Measurements from ENCODE around the gene INTS6.

The INTS6 gene

DNA sequence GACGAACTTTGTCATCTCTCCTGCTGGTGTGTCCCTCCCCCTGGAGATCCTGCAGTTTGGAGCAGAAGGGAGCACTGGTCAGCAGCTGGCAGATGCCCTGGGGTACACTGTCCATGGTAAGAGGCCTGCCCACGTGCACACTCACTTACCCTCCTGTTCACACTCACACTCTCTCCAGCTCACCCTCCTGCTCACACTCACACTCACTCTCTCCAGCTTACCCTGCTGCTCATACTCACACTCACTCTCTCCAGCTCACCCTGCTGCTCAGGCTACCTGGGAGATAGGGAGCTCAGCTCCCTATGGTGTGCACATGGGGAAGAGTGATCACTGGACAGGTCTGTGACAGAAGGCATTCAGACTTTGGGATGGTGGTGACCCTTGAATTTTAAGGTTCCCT lies 111.6 kb downstream of the INTS6 start:
- no peak for DNase-seq

DNA sequence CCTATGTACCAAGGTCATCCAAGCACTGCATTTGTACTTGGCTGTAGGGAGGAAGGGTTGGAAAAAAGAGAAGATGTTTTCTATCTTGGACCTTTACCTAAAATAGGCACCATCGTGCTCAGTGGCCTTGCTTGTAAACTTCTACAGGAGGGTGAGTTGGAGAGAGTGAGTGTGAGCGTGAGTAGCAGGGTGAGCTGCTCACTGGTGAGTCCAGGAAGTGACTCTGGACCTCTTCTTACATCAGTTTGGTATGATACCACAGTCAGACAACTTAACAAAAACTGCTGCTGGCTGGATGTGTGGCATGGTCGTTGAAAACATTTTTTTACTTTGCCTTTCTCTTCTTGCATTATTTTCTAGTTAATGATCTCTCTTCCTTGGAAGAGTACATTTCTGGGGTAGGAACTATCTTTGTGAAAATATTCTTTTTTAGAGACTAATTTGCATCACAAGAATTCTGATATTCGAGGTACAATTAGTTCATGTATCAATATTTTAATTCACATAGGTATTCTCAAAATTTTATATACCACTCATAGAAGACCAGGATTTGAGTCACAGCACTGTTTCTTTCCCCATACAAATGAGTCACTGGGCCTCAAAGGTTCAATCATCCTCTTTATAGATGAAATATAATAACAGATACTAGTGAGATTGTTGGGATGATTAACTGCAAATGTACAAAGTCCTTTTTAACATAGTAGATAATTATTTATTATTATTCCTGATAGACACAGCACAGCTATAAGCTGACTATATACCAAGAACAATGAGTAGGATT lies 112.7 kb downstream of the INTS6 start:
- no peak for DNase-seq

DNA sequence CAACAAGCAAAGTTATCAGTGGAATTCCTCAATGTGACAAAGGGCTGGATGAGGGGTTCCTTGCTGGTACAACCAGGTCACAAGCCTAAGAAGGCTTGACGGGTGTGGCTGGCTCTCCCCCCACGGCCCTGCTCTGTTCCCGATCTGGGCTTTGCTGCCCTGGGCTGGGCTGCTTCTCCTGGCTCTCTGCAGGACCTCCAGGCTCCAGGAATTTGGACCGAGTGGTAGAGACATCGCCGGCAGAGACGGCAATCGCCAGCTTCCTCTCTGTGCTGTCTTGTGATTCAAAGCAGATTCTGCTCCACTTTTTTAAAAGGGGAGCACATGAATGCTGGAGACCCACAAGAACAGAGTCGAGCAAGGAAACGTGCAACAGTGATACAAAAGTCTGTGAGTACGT lies 113.5 kb downstream of the INTS6 start, which contains the start of gene SERPINE3:
TSS of gene SERPINE3 (plus strand) at position 338 of the 400 bp plus-strand sequence. CDS start 1,401 bp downstream, outside the sequence.
- no peak for DNase-seq

DNA sequence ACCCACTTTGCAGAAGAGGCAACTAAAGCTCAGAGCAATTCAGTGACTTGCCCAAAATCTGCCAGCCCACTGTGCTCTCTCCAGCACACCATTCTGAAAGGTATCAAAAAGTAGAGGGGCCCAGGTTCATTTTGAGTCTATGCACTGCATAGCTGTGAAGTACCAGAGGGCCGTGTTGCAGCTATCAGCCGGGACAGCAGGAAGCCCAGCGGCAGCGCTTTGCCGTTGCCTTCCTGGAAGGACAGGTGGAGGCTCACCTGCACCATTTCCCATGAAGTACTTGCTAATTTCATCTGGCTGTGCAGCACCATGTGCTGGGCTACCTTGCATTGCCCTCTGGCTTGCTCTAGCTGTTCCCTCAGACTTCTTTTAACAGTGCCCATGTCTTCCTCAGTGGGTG lies 116.1 kb downstream of the INTS6 start:
- no peak for DNase-seq

DNA sequence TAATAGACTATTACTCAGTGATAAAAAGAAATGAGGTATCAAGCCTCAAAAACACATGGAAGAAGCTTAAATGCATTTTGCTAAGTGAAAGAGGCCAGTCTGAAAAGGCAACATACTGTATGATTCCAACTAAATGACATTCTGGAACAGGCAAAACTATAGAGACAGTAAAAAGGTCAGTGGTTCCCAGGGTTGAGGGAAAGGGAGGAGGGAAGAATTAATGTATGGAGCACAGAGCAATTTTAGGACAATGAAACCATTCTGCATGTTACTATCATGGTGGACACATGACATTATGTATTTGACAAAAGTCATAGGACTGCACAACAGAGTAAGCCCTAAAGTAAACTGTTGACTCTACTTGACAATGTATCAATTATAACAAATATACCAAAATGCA lies 119.0 kb downstream of the INTS6 start:
- DNase-seq, result no peak

DNA sequence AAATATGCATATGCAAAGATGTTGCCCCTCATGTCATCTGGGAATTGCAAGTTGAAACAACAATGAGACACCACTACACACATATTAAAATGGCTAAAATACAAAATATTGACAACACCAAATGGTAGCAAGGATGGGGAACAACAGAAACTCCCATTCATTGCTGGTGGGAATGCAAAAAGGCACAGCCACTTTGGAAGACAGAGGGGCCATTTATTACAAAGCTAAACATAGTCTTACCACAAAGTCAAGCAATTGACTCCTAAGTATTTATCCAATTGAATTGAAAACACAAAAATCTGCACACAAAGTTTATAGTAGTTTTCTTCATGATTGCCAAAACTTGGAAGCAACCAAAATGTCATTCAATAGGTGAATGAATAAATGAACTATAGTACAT lies 119.4 kb downstream of the INTS6 start:
- no peak for DNase-seq

DNA sequence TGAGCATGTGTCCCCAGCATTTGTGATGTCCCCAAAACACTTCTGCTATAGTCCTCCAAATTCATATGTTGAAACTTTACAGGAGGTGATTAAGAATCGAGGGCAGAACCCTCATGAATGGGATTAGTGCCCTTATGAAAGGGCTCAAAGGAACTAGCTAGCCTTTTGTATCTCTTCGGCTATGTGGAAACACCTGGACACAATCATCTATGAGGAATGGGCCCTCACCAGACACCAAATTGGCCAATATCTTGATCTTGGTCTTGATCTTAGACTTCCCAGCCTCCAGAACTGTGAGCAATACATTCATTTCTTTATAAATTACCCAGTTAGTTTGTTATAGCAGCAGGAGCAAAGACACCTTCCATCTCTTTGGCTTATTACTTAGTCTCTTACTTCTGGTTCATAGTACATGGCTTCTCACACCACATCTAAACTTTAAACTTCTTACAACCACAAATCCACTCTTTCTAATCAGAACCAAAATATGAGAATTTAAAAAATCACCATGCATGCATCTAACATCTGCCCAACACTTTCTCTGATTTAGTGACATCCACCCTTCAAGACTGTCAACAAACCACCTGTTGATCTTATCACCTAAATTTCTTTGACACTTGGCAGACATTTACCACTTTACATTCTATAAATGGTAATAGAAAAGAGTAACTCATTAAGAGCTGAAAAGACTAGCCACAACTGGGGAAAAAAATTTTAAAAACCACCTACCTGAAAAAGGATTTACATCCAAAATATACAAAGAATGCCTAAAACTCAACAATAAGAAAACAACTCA lies 120.1 kb downstream of the INTS6 start:
- no peak for DNase-seq

DNA sequence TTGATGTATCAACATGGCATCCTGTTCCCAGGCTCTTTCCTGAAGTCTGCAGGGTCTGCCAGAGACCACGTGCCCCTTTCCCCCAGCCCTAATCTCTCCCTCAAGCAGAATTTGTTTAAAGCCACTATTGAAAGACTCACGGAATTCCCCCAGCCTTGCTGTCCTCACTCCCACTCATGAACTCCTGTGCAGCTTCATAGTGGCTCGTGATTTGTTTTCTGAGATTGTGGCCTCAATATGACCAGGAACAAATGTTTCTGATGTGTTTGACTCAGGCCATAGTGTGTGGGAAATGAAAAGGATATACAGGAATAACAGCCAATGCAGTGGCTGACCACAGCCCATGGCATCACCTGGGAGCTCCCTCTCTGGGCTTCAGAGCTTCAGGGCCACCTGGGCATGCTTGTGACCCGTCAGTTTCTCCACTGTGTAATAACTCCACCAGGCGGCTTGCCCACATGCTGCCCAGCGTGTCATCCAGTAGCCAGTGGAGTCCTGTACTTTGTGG lies 121.4 kb downstream of the INTS6 start:
- DNase-seq, result no peak

DNA sequence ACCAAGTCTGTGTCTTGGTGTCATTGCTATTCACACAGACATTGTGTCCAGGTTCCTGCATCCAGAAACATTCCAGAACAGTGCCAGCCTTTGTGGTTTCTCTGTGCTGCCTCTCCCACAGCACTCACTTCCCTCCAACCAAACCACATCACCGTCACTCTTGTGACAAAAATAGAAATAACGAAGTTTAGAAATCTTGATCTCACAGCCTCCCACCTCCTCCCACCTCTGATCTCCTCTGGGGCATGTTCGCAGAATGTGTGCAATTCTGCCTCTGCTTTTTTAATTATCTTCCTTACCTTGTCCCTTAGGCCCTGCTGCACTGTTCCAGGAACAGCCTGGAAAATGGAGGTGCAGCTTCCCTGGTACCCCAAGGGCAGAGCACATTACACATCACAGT lies 122.0 kb downstream of the INTS6 start:
- no peak for DNase-seq

DNA sequence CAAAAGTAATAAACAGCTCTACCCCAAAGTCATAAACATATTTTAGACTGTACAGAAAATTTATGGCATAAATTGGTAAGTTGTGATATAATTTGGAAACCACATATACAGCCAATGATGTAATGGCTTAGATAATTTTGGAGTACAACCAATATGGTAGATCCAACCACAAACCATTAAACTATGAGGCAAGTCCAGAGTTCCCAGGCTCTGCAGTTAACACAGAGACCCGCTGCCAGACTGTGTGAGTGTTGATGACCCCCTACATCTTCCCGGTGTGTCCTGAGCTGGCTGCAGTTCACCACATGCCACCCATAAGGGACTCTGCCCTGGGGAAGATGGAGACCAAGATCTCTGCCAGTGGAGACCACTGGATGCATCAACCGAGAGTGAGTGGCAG lies 123.2 kb downstream of the INTS6 start:
- DNase-seq, result no peak

DNA sequence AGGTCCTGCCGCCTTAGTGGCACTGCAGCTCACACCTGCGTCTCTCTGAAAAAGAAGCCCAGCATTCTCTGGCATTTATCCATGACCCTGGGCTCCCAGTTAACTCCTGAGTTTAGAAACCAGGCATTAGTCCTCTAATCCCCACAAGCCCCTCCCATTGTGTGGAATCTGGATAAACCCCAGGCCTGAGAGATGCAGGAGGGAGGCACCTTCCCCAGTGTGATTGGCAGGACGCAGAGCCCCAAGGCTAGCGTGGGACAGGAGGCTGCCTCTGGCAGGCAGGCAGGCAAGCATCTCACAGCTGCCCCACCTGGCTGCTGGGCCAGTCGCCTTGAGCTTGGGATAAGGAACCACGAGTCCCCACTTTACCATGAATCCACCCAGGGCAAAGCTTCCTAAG lies 124.3 kb downstream of the INTS6 start:
- DNase-seq, result no peak

DNA sequence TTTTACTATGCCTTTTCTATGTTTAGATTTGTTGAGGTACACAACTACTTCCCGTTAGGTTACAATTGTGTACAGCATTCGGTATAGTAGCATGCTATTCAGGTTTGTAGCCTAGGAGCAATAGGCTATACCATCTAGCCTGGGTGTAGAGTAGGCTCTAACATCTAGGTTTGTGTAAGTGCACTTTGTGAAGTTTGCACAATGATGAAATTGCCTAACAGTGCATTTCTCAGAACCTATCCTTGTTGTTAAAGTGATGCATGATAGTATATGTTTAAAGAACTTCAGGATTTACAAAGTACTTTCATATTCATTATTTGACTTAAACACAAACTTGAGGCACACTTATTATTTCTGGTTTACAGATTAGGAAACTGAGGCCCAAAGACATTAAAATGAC lies 124.9 kb downstream of the INTS6 start:
- DNase-seq, result no peak

DNA sequence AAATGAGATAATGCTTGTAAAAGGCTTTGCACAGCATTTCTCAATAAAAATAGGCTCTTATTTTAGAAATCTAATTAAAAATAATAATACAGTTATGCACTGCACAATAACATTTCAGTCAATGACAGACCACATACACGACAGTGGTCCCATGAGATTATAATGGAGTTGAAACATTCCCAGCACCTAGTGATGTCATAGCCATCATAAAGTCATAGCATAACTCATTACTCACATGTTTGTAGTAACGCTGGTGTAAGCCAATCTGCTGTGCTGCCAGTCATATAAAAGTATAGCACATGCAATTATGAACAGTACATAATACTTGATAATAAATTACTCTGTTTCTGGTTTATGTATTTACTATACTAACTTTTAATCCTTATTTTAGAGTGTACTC lies 126.1 kb downstream of the INTS6 start:
- DNase-seq, result no peak

DNA sequence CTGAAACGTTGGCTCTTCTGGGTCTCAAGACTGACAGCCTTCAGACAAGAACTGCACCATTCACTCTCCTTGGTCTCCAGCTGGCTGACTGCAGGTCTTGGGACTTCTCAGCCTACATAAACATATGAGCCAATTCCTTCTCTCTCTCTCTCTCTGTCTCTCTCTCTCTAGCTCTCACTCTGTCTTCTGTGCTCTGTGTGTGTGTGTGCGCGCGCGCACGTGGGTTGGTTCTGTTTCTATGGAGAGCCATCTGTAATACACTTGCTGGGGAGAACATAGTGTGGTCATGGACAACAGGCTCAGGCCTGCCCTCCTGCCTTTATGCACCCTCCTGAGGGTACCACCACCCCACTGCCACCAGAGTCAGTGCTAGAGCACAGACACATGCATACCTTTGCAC lies 127.0 kb downstream of the INTS6 start:
- no peak for DNase-seq

DNA sequence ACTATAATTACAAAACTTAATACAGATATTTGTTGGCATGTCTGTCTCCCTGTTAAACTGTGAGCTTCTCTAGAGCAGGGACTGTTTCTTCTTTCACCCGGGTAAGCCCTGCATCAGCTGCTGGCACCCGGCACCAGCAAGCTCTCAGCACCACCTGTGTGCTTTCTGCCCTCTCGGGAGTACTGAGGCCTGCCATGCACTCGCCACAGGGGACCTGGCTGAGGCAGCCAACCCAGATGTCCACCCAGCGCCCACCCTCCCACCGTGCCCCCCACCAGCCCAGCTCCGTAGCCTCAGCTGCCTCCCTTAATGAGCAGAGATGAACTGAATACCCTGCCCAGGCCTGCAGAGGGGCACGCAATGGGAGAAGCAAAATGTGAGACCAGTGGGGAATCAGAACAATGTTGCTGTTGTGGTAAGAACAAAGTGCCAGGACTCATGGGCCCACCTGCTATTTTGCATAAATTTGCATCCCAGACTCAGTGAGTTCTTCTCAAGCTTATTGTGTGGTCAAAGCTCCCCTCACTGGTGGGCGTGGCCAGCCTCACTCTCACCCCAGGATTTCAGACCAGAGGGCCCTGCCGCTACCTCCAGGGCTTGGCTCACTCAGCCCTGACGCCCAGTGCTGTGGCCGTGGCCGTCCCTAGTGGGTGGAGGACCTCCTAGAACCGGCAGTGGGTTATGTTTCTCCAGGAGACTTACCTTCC lies 128.0 kb downstream of the INTS6 start:
- no peak for DNase-seq

DNA sequence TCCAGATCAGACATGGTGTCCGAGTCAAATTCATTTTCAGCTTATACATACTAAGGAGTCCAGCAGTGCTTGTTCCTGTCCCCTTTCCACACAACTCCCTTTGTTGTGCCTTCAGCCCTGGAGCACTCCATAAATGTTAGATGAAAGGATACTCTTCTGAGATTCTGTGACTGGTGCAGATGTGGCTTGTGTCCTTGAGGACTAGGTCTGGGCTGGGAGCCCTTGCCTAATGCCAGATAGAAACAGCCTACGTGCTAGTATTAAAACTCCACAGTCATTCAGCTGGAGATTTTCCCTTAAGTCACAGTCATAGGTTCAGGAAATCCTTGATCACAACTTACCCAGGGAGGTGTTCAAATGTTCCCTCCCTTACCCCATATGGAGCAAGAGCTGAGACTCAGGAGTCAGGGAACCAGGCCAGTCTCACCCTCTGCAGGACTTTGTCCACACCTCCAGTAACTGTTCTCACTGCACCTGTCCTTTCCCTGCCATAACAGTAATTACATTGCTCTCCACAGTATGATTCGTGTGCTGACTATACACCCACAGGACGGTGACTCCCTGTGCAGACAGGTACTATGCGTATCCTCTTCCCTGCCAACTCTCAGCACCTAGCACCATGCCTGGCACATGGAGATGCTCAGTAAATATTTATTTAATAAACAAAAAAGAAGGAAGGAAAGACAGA lies 128.9 kb downstream of the INTS6 start:
- DNase-seq, result no peak

DNA sequence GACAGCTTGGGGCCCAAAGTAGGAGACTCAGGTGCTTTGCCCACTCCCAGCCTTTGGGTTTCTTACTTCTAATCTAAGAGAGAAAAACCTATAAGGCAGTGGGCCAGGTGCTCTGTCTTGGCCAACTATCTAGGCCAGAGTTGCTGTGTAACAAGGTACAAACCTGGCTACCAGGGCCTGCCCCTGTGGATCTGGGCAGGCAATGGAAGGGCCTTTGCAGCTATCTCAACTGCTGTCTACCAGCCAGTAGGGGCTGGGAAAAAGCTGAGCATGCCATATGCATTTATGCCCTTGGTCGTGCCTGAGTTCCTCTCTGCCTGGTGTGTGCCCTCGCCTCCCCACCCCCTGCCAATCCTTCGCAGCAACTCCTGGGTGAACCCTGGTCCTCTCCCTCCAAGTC lies 130.0 kb downstream of the INTS6 start:
- DNase-seq, result no peak

DNA sequence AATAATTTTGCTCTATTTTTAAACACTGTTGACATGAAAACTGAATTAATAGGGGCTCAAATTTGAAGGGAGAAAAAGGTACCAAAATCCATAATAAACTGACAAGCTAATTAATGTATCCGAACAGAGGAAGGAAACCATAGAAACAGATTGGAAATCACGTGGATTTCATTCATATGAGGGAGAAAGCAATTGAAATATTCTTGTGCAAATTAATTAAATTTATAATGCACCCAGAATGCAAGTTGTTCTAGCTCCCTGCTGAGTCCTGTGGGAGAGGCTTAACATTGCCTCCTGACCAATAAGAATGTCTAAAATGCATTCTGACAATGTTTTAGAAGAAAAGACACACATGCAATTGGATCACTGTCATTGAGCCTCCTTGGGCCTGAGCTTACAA lies 131.0 kb downstream of the INTS6 start:
- no peak for DNase-seq

DNA sequence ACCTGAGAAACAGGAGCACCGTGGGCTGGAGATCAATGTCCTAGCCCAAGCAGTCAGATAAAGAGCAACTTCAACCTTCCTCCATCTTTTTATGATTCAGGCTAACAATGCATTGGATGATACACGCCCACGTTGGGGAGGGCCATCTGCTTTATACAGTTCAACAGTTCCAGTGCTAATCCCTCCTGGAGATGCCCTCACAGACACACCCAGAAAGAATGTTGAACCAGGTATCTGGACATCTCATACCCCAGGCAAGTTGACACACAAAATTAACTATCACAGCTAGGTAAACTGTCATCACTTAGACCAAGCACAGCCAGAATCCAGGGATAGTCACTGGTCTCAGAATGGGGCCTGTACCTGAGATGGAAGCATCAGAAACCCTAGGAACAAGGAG lies 134.0 kb downstream of the INTS6 start:
- DNase-seq, result no peak

DNA sequence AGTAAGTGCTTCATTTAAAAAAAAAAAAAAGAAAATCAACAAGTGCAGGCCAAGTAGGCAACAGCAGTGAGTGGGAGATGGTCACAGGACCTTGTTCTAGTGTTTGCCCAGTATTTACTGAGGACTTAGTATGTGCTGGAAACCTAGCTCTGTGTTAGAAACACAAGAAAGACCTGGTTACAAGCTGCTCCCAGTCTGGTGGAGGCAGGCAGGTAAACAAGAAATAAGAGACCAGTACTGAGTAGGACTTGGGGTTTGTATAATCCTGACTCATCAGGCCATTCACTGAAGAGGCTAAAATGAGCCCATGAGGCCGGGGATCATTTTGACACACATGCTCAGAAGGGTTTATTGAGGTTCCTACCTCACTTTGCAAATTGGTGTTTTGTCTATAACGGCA lies 134.8 kb downstream of the INTS6 start:
- no peak for DNase-seq

DNA sequence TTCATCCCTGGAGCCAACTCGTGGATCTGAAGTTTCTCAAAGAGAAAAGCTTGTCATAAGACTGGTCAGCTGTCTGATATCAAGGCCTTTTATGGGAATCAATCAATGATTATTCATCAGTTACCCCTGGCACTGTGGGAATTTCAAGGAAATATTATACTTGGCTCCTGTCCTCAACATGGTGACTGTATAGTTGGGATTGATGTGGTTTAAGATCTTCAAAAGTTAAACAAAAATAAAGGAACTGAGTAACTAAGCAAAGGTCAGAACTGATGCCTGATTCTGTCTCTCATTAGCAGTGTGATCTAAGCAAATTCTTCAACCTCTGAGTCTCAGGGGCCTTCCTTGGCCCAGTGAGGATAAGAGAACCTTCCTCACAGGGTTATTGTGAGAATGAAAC lies 135.6 kb downstream of the INTS6 start:
- DNase-seq, result no peak

DNA sequence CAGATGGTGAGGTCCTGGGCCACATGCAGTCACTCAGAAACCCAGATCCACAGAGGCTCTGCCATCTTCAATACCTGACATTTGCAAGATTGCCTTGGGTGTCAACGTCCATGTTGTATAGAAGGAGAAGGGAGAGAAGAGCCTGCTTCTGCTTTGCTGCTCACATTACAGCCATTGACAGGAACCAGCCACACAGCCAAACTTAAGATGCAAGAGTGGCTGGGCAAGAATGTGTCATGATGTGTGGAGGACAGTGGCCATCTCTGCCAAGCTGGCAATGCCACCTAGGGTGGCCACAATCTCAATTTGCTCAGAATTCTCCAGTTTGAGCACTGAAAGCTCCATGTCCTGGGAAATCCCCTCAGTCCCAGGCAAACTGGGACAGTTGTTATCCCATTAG lies 139.2 kb downstream of the INTS6 start:
- no peak for DNase-seq

DNA sequence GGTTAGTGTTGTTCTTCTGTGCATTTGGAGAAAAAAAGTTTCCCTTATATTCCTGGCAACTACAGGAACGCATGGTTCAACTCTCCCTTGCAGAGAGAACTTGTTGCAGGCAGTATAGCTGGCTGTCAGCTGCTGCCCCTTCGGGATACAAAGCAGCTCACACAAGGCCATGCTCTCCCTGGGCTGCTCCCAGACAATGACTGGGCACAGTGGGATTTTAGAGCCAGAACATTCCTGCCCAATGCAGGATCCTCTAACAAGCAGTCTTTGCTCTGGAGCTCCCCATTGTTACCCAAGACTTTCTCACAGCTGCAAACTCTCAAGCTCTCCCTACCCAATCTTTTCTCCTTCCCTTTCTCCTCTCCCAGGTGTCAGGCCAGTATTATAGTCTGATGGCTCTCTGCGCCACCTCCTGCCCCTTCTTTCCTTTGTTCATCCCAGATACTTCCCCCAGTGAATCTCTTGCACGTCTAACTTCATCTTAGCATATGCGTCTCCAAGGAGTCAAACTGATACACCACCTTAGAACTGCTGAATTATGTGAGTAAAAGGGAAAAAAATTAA lies 140.8 kb downstream of the INTS6 start:
- no peak for DNase-seq

Data from activated gamma-delta T cell treated with Interleukin-2 at 50 U/mL for 16 hours (primary cell).